Keratinocyte (primary cell): Measurements from ENCODE around the gene CTIF. TPM values are rescaled to one million over a fixed set of nuclear protein-coding genes. Genes with fewer than 3 reads are reported as not detected.

Source experiments
- DNase-seq: peaks from one replicate; pipeline ENCODE4 v3.0.0-alpha.2; 2011; ENCODE audit warnings: low read depth, missing footprints, low spot score
- FAIRE-seq: peaks from 2 replicates; lab custom pipeline; 2011; peaks lifted over from hg19 to GRCh38; lab: Jason Lieb, UNC
- H2AFZ ChIP-seq: 2 replicates; pipeline ENCODE4 v1.6.0; 2012; ENCODE audit warnings: low read length, control low read depth, inconsistent platforms; ENCODE audit not compliant: control insufficient read depth
- H3K27ac ChIP-seq: 2 replicates; pipeline ENCODE4 v1.5.1; 2011; ENCODE audit warnings: low read length; ENCODE audit not compliant: control insufficient read depth, insufficient read depth
- H3K27me3 ChIP-seq: 3 replicates; pipeline ENCODE4 v1.6.0; 2011; ENCODE audit warnings: low read length; ENCODE audit not compliant: control insufficient read depth, insufficient read depth; ENCODE audit errors: extremely low read depth
- H3K36me3 ChIP-seq, 2 experiments: 2 replicates in 1 of 2; 3 replicates in 1 of 2; pipeline ENCODE4 v1.5.1; 2011; ENCODE audit warnings: low read length in 2 of 2, mild to moderate bottlenecking in 1 of 2; ENCODE audit not compliant: control insufficient read depth in 2 of 2, insufficient read depth in 2 of 2; ENCODE audit errors: extremely low read depth in 1 of 2
- H3K4me1 ChIP-seq: 3 replicates; pipeline ENCODE4 v1.5.1; 2011; ENCODE audit warnings: low read length; ENCODE audit not compliant: control insufficient read depth, insufficient read depth; ENCODE audit errors: extremely low read depth
- H3K4me2 ChIP-seq: 3 replicates; pipeline ENCODE4 v1.6.0; 2011; ENCODE audit warnings: low read depth, low read length; ENCODE audit not compliant: control insufficient read depth, insufficient read depth; ENCODE audit errors: extremely low read depth
- H3K4me3 ChIP-seq, 3 experiments: fragments of 200-600 bp in 1 of 3; sonication (generic) in 1 of 3; 2 replicates in 2 of 3; 3 replicates in 1 of 3; pipeline ENCODE4 v1.5.1; 2011 to 2016; ENCODE audit warnings: low read length in 3 of 3, mild to moderate bottlenecking in 3 of 3, control low read depth in 2 of 3, inconsistent platforms in 1 of 3, low read depth in 1 of 3, mixed read lengths in 1 of 3, mixed run types in 1 of 3, moderate library complexity in 1 of 3; ENCODE audit not compliant: control insufficient read depth in 2 of 3, insufficient read depth in 2 of 3; ENCODE audit errors: extremely low read depth in 1 of 3
- H3K79me2 ChIP-seq: 2 replicates; pipeline ENCODE4 v1.6.0; 2012; ENCODE audit warnings: low read length; ENCODE audit not compliant: control insufficient read depth, insufficient read depth
- H3K9ac ChIP-seq: 3 replicates; pipeline ENCODE4 v1.6.0; 2011; ENCODE audit warnings: low read length; ENCODE audit not compliant: control insufficient read depth, insufficient read depth; ENCODE audit errors: extremely low read depth
- H3K9me1 ChIP-seq: 3 replicates; pipeline ENCODE4 v1.6.0; 2011; ENCODE audit warnings: low read length; ENCODE audit not compliant: control insufficient read depth, insufficient read depth; ENCODE audit errors: extremely low read depth
- H3K9me3 ChIP-seq: 2 replicates; pipeline ENCODE4 v1.5.1; 2012; ENCODE audit warnings: low read depth, low read length; ENCODE audit not compliant: control insufficient read depth
- H4K20me1 ChIP-seq: 3 replicates; pipeline ENCODE4 v1.6.0; 2011; ENCODE audit warnings: low read length; ENCODE audit not compliant: control insufficient read depth, insufficient read depth; ENCODE audit errors: extremely low read depth
- EZH2 ChIP-seq: IDR thresholded peaks from one replicate; pipeline ENCODE4 v1.6.1; 2012; ENCODE audit warnings: inconsistent platforms, mild to moderate bottlenecking, low read length, moderate library complexity
- dilution Hi-C: fragments of 300-500 bp; cut with MboI; formaldehyde crosslinking; loops from one replicate; pipeline ENCODE4 v1.7.0; 2020; ENCODE audit warnings: low sequenced_read_pairs; ENCODE audit not compliant: extremely low pct_ligation_motif_present
- polyA plus RNA-seq, 5 experiments: library from polyadenylated mRNA; depleted of rRNA in 3 of 5; stranded (reverse) in 3 of 5; stranded (forward) in 1 of 5; unstranded in 1 of 5; fragments of >200 nt; gene quantifications; 1 replicate in 1 of 5; 2 replicates in 3 of 5; 3 replicates in 1 of 5; pipeline versions ENCODE4 v1.2.1 to v1.2.3, GENCODE V29; 2011 to 2012; ENCODE audit warnings: missing spikeins in 2 of 5, low read depth in 1 of 5, low replicate concordance in 1 of 5
- TF ChIP-seq, protein P1 (sequence below), 3 experiments: IDR thresholded peaks in 1 of 3; conservative IDR thresholded peaks in 1 of 3; optimal IDR thresholded peaks in 1 of 3; 2 replicates in 2 of 3; 3 replicates in 1 of 3; pipeline versions ENCODE3 to v1.5.1; 2011; ENCODE audit warnings: low read length in 3 of 3, mild to moderate bottlenecking in 3 of 3, moderate library complexity in 2 of 3, control low read depth in 1 of 3, inconsistent platforms in 1 of 3; ENCODE audit not compliant: insufficient read depth in 2 of 3; ENCODE audit errors: extremely low read depth in 1 of 3

Gene CTIF
- polyA plus RNA-seq, 1 donor (not counting 4 experiments of a cell fraction or from before 2014, with no cell fraction given), result 15.0 TPM

DNA sequence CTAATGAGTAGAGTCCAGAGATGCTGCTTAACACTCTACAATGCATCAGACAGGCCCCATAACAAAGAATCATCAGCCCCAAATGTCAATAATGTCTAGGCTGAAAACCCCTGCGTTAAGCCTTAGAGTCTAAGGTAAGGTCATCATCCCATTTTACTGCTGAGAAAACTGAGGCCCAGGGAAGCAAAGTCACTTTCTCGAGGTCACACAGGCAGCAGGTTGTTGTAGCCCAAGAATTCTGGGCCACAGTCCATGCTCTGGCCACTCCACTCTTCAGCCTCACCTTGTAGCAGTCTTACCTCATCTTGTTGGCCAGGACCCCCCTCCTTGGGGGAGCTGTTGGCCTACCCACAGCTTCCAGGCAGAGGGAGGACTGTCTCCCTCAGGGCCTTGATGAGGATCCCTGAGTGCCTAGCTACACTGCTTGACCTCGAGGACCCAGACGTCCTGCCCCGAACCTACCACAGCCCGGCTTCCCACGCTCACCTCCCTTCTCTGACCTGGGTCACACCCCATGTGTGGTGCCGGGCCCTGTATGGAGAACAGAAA lies 357.6 kb downstream of the CTIF start:
- dilution Hi-C loops, result no loop called here
- Histone ChIP-seq H3K4me3 (no peak overlapping the region), H3K27ac (no peak overlapping the region), H3K27me3 (no peaks in the 10 kb centered on the region), H3K36me3 (no peaks in the 10 kb centered on the region), H3K4me2 (no peak overlapping the region), H3K9ac (no peak overlapping the region), H3K4me1 (peaks cover 14% of the 10 kb centered on the region), H3K9me3 (no peaks in the 10 kb centered on the region), H3K9me1 (no peaks in the 10 kb centered on the region), H2AFZ (no peak overlapping the region), H3K79me2 (no peaks in the 10 kb centered on the region), H4K20me1 (no peaks in the 10 kb centered on the region)
- DNase-seq, result no peak
- TF ChIP-seq, protein P1, sequence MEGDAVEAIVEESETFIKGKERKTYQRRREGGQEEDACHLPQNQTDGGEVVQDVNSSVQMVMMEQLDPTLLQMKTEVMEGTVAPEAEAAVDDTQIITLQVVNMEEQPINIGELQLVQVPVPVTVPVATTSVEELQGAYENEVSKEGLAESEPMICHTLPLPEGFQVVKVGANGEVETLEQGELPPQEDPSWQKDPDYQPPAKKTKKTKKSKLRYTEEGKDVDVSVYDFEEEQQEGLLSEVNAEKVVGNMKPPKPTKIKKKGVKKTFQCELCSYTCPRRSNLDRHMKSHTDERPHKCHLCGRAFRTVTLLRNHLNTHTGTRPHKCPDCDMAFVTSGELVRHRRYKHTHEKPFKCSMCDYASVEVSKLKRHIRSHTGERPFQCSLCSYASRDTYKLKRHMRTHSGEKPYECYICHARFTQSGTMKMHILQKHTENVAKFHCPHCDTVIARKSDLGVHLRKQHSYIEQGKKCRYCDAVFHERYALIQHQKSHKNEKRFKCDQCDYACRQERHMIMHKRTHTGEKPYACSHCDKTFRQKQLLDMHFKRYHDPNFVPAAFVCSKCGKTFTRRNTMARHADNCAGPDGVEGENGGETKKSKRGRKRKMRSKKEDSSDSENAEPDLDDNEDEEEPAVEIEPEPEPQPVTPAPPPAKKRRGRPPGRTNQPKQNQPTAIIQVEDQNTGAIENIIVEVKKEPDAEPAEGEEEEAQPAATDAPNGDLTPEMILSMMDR (optimal IDR thresholded peaks at IDR 0.05 in 1 of 3, IDR thresholded peaks at IDR 0.05 in 1 of 3, conservative IDR thresholded peaks at IDR 0.05 in 1 of 3; ENCODE audit: extremely low read depth in 1 of 3, insufficient read depth in 2 of 3, low read length in 3 of 3), result no peak
- no peak for TF ChIP-seq EZH2
- FAIRE-seq, result no peak

DNA sequence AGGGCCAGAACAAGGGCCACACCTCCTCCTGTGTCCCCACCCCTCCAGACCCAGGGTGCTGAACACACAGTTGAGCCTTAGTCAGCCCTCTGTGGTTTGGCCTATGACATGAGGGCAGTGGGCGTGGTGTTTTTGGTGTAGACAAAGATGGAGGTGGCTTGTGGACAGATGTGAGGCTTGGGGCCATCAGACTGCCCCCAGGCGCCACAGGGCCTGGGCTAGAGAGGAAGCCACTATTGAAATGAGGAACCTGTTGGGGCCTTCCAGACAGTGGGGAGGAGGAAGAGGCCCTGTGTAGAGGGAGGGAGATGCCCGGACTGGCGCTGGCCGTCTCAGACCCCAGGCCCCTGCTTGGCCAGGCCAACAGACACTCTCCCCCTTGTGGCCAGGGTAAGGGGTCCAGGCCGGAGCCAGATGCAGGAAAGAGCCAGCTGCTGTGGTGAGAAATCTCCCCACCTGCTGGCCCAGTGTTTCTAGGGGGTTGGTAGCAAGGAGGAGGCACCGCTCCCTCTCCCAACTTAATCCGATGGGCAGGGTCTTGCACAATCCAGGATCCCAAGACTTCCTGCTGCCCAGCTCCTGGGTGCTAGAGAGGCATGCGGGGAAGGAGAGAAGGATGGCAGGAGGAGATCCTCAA lies 358.2 kb downstream of the CTIF start:
- dilution Hi-C loops, result no loop called here
- Histone ChIP-seq H3K9me3 (no peaks in the 10 kb centered on the region), H3K27me3 (no peaks in the 10 kb centered on the region), H3K4me2 (no peak overlapping the region), H3K27ac (no peak overlapping the region), H3K4me3 (no peak overlapping the region), H3K36me3 (no peaks in the 10 kb centered on the region), H3K9me1 (no peaks in the 10 kb centered on the region), H3K9ac (no peak overlapping the region), H4K20me1 (no peaks in the 10 kb centered on the region), H3K4me1 (peaks cover 20% of the 10 kb centered on the region), H2AFZ (no peak overlapping the region), H3K79me2 (no peaks in the 10 kb centered on the region)
- no peak for TF ChIP-seq EZH2
- TF ChIP-seq, protein P1 (optimal IDR thresholded peaks at IDR 0.05 in 1 of 3, IDR thresholded peaks at IDR 0.05 in 1 of 3, conservative IDR thresholded peaks at IDR 0.05 in 1 of 3; ENCODE audit: extremely low read depth in 1 of 3, insufficient read depth in 2 of 3, low read length in 3 of 3), result no peak
- no peak for FAIRE-seq
- DNase-seq, result no peak
